VCaP (cell line): ENCODE measurements around the gene TM6SF1.

Source experiments
- H3K27ac ChIP-seq: fragments of 450-650 bp; 2 replicates; pipeline ENCODE4 v1.5.1; 2017
- CTCF ChIP-seq: fragments of 450-650 bp; conservative IDR thresholded peaks from 2 replicates; pipeline ENCODE4 v1.5.1; 2017; ENCODE audit warnings: mild to moderate bottlenecking, moderate library complexity

TM6SF1 gene

GRCh38 chr15:83094583-83094982 lies 12.9 kb upstream of the TM6SF1 start:
- TF ChIP-seq CTCF, result no peak

GRCh38 chr15:83098079-83098478 lies 9.4 kb upstream of the TM6SF1 start:
- H3K27ac ChIP-seq, result no peak overlapping the region
- TF ChIP-seq CTCF, result no peak

More at GRCh38 chr15:83094583-83094982, 12.9 kb upstream of the TM6SF1 start:
- H3K27ac ChIP-seq, result no peak overlapping the region

GRCh38 chr15:83099290-83099689 lies 8.2 kb upstream of the TM6SF1 start:
- H3K27ac ChIP-seq, result no peak overlapping the region
- TF ChIP-seq CTCF, result no peak

GRCh38 chr15:83100097-83100646 lies 7.3 kb upstream of the TM6SF1 start:
- H3K27ac ChIP-seq, result no peak overlapping the region
- no peak for TF ChIP-seq CTCF

GRCh38 chr15:83102346-83102745 lies 5.1 kb upstream of the TM6SF1 start:
- H3K27ac ChIP-seq, result no peak overlapping the region
- TF ChIP-seq CTCF, result no peak

- TF ChIP-seq CTCF, result no peak
- H3K27ac ChIP-seq, result no peak overlapping the region
Measured at GRCh38 chr15:83104141-83104540, 3.3 kb upstream of the TM6SF1 start.

GRCh38 chr15:83105440-83105839 lies 2.0 kb upstream of the TM6SF1 start:
- H3K27ac ChIP-seq, result no peak overlapping the region
- no peak for TF ChIP-seq CTCF
